Trophoblast cell (in vitro differentiated cells and primary cell): ENCODE data around the gene OSBPL1A.
"Not testable (repeated sequence)": the region's sequence is repeated elsewhere in the genome, so short reads cannot be mapped to it uniquely, and the experiment has no call there.

ENCODE experiments used
- DNase-seq, 2 donors: peaks; one replicate each; pipeline ENCODE4 v3.0.0-alpha.2; 2016
- H2AFZ ChIP-seq: 2 replicates; pipeline ENCODE4 v1.6.1; 2013; ENCODE audit warnings: low read length, moderate library complexity, mild to moderate bottlenecking; ENCODE audit not compliant: insufficient read depth, poor library complexity
- H2AK5ac ChIP-seq: 2 replicates; pipeline ENCODE4 v1.6.1; 2013; ENCODE audit warnings: mild to moderate bottlenecking, low read length
- H2BK120ac ChIP-seq: 2 replicates; pipeline ENCODE4 v1.6.1; 2013; ENCODE audit warnings: low read length, mild to moderate bottlenecking, moderate library complexity; ENCODE audit not compliant: insufficient read depth, poor library complexity
- H2BK12ac ChIP-seq: 2 replicates; pipeline ENCODE4 v1.6.1; 2013; ENCODE audit warnings: mild to moderate bottlenecking, low read length, moderate library complexity
- H2BK5ac ChIP-seq: 2 replicates; pipeline ENCODE4 v1.6.1; 2013; ENCODE audit warnings: low read length, low read depth, moderate library complexity, mild to moderate bottlenecking; ENCODE audit not compliant: poor library complexity
- H3K14ac ChIP-seq: 2 replicates; pipeline ENCODE4 v1.6.1; 2013; ENCODE audit warnings: mild to moderate bottlenecking, low read length
- H3K18ac ChIP-seq: 2 replicates; pipeline ENCODE4 v1.6.1; 2013; ENCODE audit warnings: mild to moderate bottlenecking, low read length
- H3K23ac ChIP-seq: 2 replicates; pipeline ENCODE4 v1.6.1; 2013; ENCODE audit warnings: low read length
- H3K27ac ChIP-seq: 2 replicates; pipeline ENCODE4 v1.5.1; 2013; ENCODE audit warnings: low read depth, mild to moderate bottlenecking, inconsistent platforms, low read length, moderate library complexity
- H3K27me3 ChIP-seq: 2 replicates; pipeline ENCODE4 v1.6.1; 2013; ENCODE audit warnings: inconsistent platforms, mild to moderate bottlenecking, low read length, moderate library complexity; ENCODE audit not compliant: insufficient read depth
- H3K36me3 ChIP-seq, 2 experiments: 1 replicate in 1 of 2; 2 replicates in 1 of 2; pipeline ENCODE4 v1.6.1; 2013; ENCODE audit warnings: low read length in 2 of 2, mild to moderate bottlenecking in 2 of 2, moderate library complexity in 1 of 2; ENCODE audit not compliant: insufficient read depth in 2 of 2, control insufficient read depth in 1 of 2
- H3K4ac ChIP-seq: 2 replicates; pipeline ENCODE4 v1.6.1; 2013; ENCODE audit warnings: low read depth, mild to moderate bottlenecking, low read length, moderate library complexity
- H3K4me1 ChIP-seq, 2 experiments: 1 replicate in 1 of 2; 2 replicates in 1 of 2; pipeline ENCODE4 v1.6.1; 2013; ENCODE audit warnings: low read length in 2 of 2, mild to moderate bottlenecking in 2 of 2, moderate library complexity in 1 of 2; ENCODE audit not compliant: insufficient read depth in 2 of 2, control insufficient read depth in 1 of 2
- H3K4me2 ChIP-seq: 2 replicates; pipeline ENCODE4 v1.6.1; 2013; ENCODE audit warnings: inconsistent platforms, mild to moderate bottlenecking, low read length, moderate library complexity
- H3K4me3 ChIP-seq: 2 replicates; pipeline ENCODE4 v1.5.1; 2013; ENCODE audit warnings: mild to moderate bottlenecking, low read depth, low read length, inconsistent platforms
- H3K79me1 ChIP-seq: one replicate; pipeline ENCODE4 v1.6.1; 2013; ENCODE audit warnings: low read length
- H3K79me2 ChIP-seq: 2 replicates; pipeline ENCODE4 v1.6.1; 2013; ENCODE audit warnings: low read length, mild to moderate bottlenecking; ENCODE audit not compliant: control insufficient read depth, insufficient read depth, poor library complexity
- H3K9ac ChIP-seq: 2 replicates; pipeline ENCODE4 v1.6.1; 2013; ENCODE audit warnings: mild to moderate bottlenecking, low read length
- H3K9me3 ChIP-seq: 2 replicates; pipeline ENCODE4 v1.6.1; 2013; ENCODE audit warnings: low read depth, mild to moderate bottlenecking, control low read depth, inconsistent platforms, low read length; ENCODE audit not compliant: insufficient read depth
- H4K12ac ChIP-seq: 2 replicates; pipeline ENCODE4 v1.6.1; 2013; ENCODE audit warnings: low read depth, mild to moderate bottlenecking, low read length, moderate library complexity
- H4K8ac ChIP-seq: 2 replicates; pipeline ENCODE4 v1.6.1; 2013; ENCODE audit warnings: low read depth, mild to moderate bottlenecking, low read length, moderate library complexity
- H4K91ac ChIP-seq: one replicate; pipeline ENCODE4 v1.6.1; 2013; ENCODE audit warnings: low read depth, mild to moderate bottlenecking, low read length, moderate library complexity
- WGBS: extraction: QIAGEN DNeasy Blood & Tissue Kit; methylation state at CpG from one replicate; pipeline ENCODE4 v1.1.7; 2013; ENCODE audit warnings: missing lambda C conversion rate; ENCODE audit not compliant: insufficient read length, insufficient coverage; ENCODE audit errors: extremely low coverage; 5-methylcytosine and 5-hydroxymethylcytosine counted together

OSBPL1A gene

GRCh38 chr18:24160086-24160485, 237.5 kb downstream of the OSBPL1A start:
- Histone ChIP-seq H3K14ac (no peak overlapping the region), H2AFZ (no peak overlapping the region), H3K9ac (no peak overlapping the region), H2BK5ac (no peak overlapping the region), H4K12ac (no peak overlapping the region), H3K23ac (no peak overlapping the region), H3K9me3 (no peaks in the 10 kb centered on the region), H3K18ac (no peak overlapping the region), H2BK12ac (no peak overlapping the region), H2AK5ac (no peak overlapping the region), H3K27me3 (no peaks in the 10 kb centered on the region), H3K79me1 (no peaks in the 10 kb centered on the region), H3K4me1 (peaks cover 2 to 4% of the 10 kb centered on the region in 2 experiments), H2BK120ac (no peak overlapping the region), H3K4ac (no peak overlapping the region), H3K79me2 (no peaks in the 10 kb centered on the region), H3K27ac (no peak overlapping the region), H4K91ac (no peak overlapping the region), H3K36me3 (peaks cover 2 to 18% of the 10 kb centered on the region in 2 experiments), H3K4me3 (no peak overlapping the region), H4K8ac (no peak overlapping the region), H3K4me2 (no peak overlapping the region)
- no peak for DNase-seq
- no CpG with 5 or more reads among the region's 5 CpGs for WGBS

GRCh38 chr18:24157855-24158254, 239.8 kb downstream of the OSBPL1A start:
- H3K18ac ChIP-seq, result no peak overlapping the region
- no peaks in the 10 kb centered on the region for H3K79me1 ChIP-seq
- H3K4ac ChIP-seq, result no peak overlapping the region
- H3K36me3 ChIP-seq, result peaks cover 2 to 21% of the 10 kb centered on the region in 2 experiments
- no peak overlapping the region for H4K12ac ChIP-seq
- H2BK5ac ChIP-seq, result no peak overlapping the region
- no peak overlapping the region for H3K4me3 ChIP-seq
- H3K14ac ChIP-seq, result no peak overlapping the region
- H3K4me1 ChIP-seq, result no peaks in the 10 kb centered on the region
- no peak overlapping the region for H2BK120ac ChIP-seq
- no peaks in the 10 kb centered on the region for H3K9me3 ChIP-seq
- no peak overlapping the region for H2AFZ ChIP-seq
- no peak overlapping the region for H2AK5ac ChIP-seq
- H3K23ac ChIP-seq, result no peak overlapping the region
- no peak overlapping the region for H4K91ac ChIP-seq
- no peak overlapping the region for H2BK12ac ChIP-seq
- H4K8ac ChIP-seq, result no peak overlapping the region
- H3K4me2 ChIP-seq, result no peak overlapping the region
- WGBS, result no CpG with 5 or more reads among the region's 3 CpGs
- H3K9ac ChIP-seq, result no peak overlapping the region
- H3K27me3 ChIP-seq, result no peaks in the 10 kb centered on the region
- no peak for DNase-seq
- H3K79me2 ChIP-seq, result no peaks in the 10 kb centered on the region
- no peak overlapping the region for H3K27ac ChIP-seq

GRCh38 chr18:24153397-24153796, 244.2 kb downstream of the OSBPL1A start:
- DNase-seq, result no peak
- no peaks in the 10 kb centered on the region for H3K27me3 ChIP-seq
- H4K8ac ChIP-seq, result no peak overlapping the region
- H2AFZ ChIP-seq, result no peak overlapping the region
- no peak overlapping the region for H4K91ac ChIP-seq
- no peak overlapping the region for H2BK120ac ChIP-seq
- no peaks in the 10 kb centered on the region for H3K9me3 ChIP-seq
- no peak overlapping the region for H4K12ac ChIP-seq
- H3K23ac ChIP-seq, result no peak overlapping the region
- whole genome bisulfite sequencing, result no CpG with 5 or more reads among the region's 3 CpGs
- H3K27ac ChIP-seq, result no peak overlapping the region
- peaks cover 9 to 14% of the 10 kb centered on the region in 2 experiments for H3K36me3 ChIP-seq
- H2BK5ac ChIP-seq, result no peak overlapping the region
- H3K4ac ChIP-seq, result no peak overlapping the region
- no peak overlapping the region for H3K9ac ChIP-seq
- no peak overlapping the region for H3K4me2 ChIP-seq
- H3K14ac ChIP-seq, result no peak overlapping the region
- no peaks in the 10 kb centered on the region for H3K79me1 ChIP-seq
- no peaks in the 10 kb centered on the region for H3K79me2 ChIP-seq
- no peak overlapping the region for H3K18ac ChIP-seq
- H2BK12ac ChIP-seq, result no peak overlapping the region
- no peaks in the 10 kb centered on the region for H3K4me1 ChIP-seq
- H2AK5ac ChIP-seq, result no peak overlapping the region
- no peak overlapping the region for H3K4me3 ChIP-seq

- not testable (repeated sequence) for H2BK120ac ChIP-seq, H3K4me3 ChIP-seq, H2AFZ ChIP-seq, H3K27ac ChIP-seq, H3K14ac ChIP-seq, H3K4me2 ChIP-seq, H3K9me3 ChIP-seq, H3K4me1 ChIP-seq, H4K91ac ChIP-seq, H3K36me3 ChIP-seq, H3K23ac ChIP-seq, H3K79me2 ChIP-seq, H3K4ac ChIP-seq, H2BK12ac ChIP-seq, H2AK5ac ChIP-seq, H3K18ac ChIP-seq, H3K79me1 ChIP-seq, H2BK5ac ChIP-seq, H4K12ac ChIP-seq, H4K8ac ChIP-seq, DNase-seq, H3K27me3 ChIP-seq, H3K9ac ChIP-seq
- no CpG with 5 or more reads among the region's 28 CpGs for WGBS
These were observed 248.0 kb downstream of the OSBPL1A start for GRCh38 chr18:24149591-24149990.
